ENCODE results near the gene AMH. TPM values are rescaled to one million over a fixed set of nuclear protein-coding genes. Genes with fewer than 3 reads are reported as not detected.
A peak's percentile ranks its signal among the peaks of the same experiment; 100 is the strongest.

The AMH gene
- total RNA-seq, 1 experiment from 2014 or later: 11.2 TPM

GRCh38 chr19:2269244-2270156, 20.4 kb downstream of the AMH start (continued):
- TF ChIP-seq, protein P1, sequence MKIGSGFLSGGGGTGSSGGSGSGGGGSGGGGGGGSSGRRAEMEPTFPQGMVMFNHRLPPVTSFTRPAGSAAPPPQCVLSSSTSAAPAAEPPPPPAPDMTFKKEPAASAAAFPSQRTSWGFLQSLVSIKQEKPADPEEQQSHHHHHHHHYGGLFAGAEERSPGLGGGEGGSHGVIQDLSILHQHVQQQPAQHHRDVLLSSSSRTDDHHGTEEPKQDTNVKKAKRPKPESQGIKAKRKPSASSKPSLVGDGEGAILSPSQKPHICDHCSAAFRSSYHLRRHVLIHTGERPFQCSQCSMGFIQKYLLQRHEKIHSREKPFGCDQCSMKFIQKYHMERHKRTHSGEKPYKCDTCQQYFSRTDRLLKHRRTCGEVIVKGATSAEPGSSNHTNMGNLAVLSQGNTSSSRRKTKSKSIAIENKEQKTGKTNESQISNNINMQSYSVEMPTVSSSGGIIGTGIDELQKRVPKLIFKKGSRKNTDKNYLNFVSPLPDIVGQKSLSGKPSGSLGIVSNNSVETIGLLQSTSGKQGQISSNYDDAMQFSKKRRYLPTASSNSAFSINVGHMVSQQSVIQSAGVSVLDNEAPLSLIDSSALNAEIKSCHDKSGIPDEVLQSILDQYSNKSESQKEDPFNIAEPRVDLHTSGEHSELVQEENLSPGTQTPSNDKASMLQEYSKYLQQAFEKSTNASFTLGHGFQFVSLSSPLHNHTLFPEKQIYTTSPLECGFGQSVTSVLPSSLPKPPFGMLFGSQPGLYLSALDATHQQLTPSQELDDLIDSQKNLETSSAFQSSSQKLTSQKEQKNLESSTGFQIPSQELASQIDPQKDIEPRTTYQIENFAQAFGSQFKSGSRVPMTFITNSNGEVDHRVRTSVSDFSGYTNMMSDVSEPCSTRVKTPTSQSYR (CRISPR knock-in tag; IDR thresholded peaks at IDR 0.05): 0 out of 2 replicates have a peak, but pooled peaks have one; percentile 41
- TF ChIP-seq, protein P2, sequence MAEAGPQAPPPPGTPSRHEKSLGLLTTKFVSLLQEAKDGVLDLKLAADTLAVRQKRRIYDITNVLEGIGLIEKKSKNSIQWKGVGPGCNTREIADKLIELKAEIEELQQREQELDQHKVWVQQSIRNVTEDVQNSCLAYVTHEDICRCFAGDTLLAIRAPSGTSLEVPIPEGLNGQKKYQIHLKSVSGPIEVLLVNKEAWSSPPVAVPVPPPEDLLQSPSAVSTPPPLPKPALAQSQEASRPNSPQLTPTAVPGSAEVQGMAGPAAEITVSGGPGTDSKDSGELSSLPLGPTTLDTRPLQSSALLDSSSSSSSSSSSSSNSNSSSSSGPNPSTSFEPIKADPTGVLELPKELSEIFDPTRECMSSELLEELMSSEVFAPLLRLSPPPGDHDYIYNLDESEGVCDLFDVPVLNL (CRISPR knock-in tag; IDR thresholded peaks at IDR 0.05; ENCODE audit: borderline replicate concordance, low read depth): no peak
- TF ChIP-seq FOXK1 (CRISPR knock-in tag; IDR thresholded peaks at IDR 0.05): peak; percentile 46
- TF ChIP-seq FOXP1 (CRISPR knock-in tag; IDR thresholded peaks at IDR 0.05; ENCODE audit: borderline replicate concordance): no peak; the same call in 1 of the 2 replicates
- TF ChIP-seq CREM (CRISPR knock-in tag; IDR thresholded peaks at IDR 0.05): peak; percentile 70; the same call in 1 of the 2 replicates
- TF ChIP-seq, protein P3, sequence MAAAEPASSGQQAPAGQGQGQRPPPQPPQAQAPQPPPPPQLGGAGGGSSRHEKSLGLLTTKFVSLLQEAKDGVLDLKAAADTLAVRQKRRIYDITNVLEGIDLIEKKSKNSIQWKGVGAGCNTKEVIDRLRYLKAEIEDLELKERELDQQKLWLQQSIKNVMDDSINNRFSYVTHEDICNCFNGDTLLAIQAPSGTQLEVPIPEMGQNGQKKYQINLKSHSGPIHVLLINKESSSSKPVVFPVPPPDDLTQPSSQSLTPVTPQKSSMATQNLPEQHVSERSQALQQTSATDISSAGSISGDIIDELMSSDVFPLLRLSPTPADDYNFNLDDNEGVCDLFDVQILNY (CRISPR knock-in tag; IDR thresholded peaks at IDR 0.05): peak; percentile 60; the same call in 1 of the 2 replicates
- 0 out of 2 replicates have a peak, but pooled peaks have one; percentile 6 for TF ChIP-seq ZNF317 (CRISPR knock-in tag; IDR thresholded peaks at IDR 0.05; ENCODE audit: borderline replicate concordance, low read depth)
- TF ChIP-seq AR (CRISPR knock-in tag; IDR thresholded peaks at IDR 0.05): no peak
- peak; percentile 98 for TF ChIP-seq SP1 (CRISPR knock-in tag; conservative IDR thresholded peaks at IDR 0.05)
- TF ChIP-seq JUN (CRISPR knock-in tag; IDR thresholded peaks at IDR 0.05): no peak; the same call in 1 of the 2 replicates
- 0 out of 2 replicates have a peak, but pooled peaks have one; percentile 59 for TF ChIP-seq ZNF416 (CRISPR knock-in tag; IDR thresholded peaks at IDR 0.05)
- no peak for TF ChIP-seq OVOL2 (CRISPR knock-in tag; IDR thresholded peaks at IDR 0.05; ENCODE audit: borderline replicate concordance)
- TF ChIP-seq NFYB (CRISPR knock-in tag; conservative IDR thresholded peaks at IDR 0.05; ENCODE audit: low read depth): peak; percentile 71
- TF ChIP-seq PREB (CRISPR knock-in tag; IDR thresholded peaks at IDR 0.05; ENCODE audit: borderline replicate concordance): 0 out of 2 replicates have a peak, but pooled peaks have one; percentile 29
- TF ChIP-seq RORB (CRISPR knock-in tag; IDR thresholded peaks at IDR 0.05): no peak
- TF ChIP-seq, protein P4, sequence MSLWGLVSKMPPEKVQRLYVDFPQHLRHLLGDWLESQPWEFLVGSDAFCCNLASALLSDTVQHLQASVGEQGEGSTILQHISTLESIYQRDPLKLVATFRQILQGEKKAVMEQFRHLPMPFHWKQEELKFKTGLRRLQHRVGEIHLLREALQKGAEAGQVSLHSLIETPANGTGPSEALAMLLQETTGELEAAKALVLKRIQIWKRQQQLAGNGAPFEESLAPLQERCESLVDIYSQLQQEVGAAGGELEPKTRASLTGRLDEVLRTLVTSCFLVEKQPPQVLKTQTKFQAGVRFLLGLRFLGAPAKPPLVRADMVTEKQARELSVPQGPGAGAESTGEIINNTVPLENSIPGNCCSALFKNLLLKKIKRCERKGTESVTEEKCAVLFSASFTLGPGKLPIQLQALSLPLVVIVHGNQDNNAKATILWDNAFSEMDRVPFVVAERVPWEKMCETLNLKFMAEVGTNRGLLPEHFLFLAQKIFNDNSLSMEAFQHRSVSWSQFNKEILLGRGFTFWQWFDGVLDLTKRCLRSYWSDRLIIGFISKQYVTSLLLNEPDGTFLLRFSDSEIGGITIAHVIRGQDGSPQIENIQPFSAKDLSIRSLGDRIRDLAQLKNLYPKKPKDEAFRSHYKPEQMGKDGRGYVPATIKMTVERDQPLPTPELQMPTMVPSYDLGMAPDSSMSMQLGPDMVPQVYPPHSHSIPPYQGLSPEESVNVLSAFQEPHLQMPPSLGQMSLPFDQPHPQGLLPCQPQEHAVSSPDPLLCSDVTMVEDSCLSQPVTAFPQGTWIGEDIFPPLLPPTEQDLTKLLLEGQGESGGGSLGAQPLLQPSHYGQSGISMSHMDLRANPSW (CRISPR knock-in tag; conservative IDR thresholded peaks at IDR 0.05; ENCODE audit: low read depth): no peak
- TF ChIP-seq GTF2I (CRISPR knock-in tag; conservative IDR thresholded peaks at IDR 0.05): no peak
- no peak for TF ChIP-seq ESRRA (CRISPR knock-in tag; IDR thresholded peaks at IDR 0.05; ENCODE audit: borderline replicate concordance)

All from WTC11 (cell line).